GM21423 (cell line): ENCODE measurements around the gene ZBTB8A.
"Not testable (repeated sequence)": the region's sequence is repeated elsewhere in the genome, so short reads cannot be mapped to it uniquely, and the experiment has no call there.

Experiments
- ATAC-seq: cut with Tn5 transposase; IDR thresholded peaks from one replicate; pipeline ENCODE4 v1.9.1; 2021; ENCODE audit warnings: mild to moderate bottlenecking, moderate library complexity; ENCODE audit not compliant: unreplicated experiment

ZBTB8A gene

DNA sequence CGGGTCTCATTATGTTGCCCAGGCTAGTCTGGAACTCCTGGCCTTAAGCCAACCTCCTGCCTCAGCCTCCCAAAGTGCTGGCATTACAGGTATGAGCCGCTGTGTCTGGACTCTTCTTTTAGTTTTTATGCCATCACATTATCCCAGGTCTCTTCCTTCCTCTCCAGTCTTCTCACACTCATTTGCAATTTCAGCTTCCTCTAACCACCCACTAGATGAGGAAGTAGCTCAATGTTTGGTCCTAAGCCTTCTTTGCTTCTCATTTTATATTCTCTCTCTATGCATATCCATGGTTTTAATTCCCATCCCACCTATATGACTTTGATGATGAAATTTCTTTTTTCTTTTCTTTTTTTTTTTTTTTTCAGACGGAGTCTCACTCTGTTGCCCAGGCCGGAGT, 3.1 kb upstream of the ZBTB8A start:
- no peak for ATAC-seq

DNA sequence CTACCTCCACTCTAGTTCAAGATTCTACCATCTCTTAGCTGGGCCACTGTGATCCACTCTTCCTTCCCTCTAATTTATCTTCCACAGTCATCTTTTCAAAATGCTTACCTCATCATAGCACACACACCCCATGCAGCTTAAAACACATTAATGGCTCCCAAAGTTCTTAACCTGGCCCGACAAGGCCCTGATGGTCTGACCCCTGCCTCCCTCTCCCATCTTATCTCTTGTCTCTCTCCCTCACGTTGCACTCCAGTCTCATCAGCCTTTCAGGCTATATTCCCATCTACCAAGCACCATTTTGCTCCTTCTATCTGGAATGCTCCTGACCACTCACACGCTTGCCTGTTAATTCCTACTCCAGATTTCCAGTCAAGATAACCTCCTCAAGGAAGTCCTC, 2.5 kb upstream of the ZBTB8A start:
- ATAC-seq = no peak

DNA sequence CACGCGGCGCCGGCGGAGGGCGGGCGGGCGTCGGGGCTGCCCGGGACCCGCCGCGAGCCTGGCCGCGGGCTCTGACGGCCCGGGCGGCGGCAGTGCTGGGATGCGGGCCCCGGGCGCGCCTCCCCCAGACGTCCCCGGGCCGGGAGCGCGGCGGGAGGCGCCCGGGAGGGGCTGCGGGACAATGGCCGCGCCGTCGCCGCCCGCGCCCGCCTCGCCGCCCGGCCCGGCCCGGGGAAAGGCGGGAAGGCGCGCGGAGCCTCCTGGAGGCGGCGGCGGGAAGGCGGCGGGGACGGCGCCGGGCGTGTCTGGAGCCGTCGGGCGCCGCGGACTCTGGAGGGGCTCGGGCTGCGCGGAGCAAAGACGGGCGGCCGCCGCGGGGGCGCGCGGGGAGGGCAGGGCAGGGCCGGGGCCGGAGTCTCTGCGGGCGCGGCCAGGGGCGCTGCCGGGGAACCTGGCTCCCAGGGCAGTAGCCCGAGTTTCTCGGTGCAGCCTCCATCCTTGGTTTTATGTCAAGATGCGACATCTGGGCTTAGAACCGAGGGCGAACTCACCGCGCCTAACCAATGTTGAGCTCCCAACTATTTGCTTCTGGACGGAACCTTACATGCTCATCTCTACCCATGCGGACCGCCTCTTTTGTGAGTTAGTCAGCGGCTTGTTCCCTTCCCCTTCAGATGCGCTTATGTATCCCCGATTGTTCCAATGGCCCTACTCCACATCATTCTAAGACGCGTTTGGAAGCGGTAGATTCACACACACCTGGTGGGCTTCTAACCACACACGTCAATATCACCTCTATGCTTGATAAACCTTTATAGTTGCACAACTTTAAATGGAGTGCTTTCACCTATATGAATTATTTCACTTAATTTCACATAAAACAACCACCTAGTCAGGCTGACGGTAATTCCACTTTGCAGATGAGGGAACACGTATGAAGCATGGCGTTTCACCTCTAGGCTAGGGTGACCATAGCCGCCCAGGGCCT, 651 bp downstream of the ZBTB8A start:
- no peak for ATAC-seq

DNA sequence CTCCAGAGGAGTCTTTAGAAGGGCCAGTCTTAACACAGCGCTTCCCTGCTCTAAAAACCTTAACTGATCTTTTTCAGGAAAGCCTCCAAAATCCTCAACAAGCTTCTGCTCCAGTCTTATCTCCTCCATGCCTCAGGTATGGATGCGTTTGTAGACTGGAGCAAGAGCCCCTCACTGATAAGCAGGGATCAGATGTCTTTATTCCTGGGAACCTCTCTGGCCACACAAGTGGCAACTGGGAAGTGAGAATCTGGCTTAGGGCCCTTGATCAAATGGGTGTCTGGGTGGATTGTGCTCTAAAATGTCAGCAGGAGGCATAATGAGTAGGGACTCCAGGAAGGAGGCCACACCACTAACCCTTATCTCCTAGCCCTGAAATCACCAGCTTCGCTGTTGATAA, 1.4 kb downstream of the ZBTB8A start:
- ATAC-seq = no peak

DNA sequence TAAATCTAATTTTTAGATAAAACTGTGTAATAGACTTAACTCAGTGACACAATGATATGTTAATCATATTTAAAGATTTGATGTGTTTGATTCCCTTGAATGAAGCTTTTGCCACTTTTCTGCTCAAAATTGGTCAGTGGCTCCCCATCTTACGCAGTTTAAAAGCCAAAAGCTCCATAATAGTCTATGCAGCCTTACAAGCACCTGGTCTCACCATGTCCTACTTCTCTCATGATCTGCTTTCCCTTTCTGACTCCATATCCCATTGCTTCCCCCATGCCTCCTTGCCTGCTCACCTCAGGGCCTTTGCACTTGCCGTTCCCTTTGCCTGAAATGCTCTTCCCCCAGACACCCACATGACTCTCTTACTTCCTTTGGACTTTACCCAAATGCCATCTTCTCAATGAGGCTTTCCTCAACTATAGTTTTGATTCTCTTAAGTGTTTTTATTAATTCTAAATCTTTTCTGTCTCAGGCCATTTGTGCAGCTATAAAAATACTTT, 1.9 kb downstream of the ZBTB8A start:
- no peak for ATAC-seq

DNA sequence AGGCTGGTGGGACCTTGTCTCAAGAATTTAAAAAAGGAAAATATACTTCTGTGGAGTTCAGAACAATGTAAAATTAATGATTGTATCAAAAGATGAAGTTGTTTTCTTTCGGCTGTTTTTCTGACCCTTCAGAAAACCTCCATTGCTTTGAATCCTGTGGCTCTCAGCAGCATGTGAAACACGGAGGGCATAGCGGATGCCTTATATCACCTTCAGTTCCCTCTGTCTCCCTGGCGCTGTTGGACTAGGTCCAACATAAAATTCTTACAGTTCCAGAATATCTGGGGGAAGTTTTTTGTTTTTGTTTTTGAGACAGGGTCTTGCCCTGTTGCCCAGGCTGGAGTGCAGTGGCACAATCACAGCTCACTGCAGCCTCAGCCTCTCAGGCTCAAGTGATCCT, 7.4 kb downstream of the ZBTB8A start:
- ATAC-seq = no peak

DNA sequence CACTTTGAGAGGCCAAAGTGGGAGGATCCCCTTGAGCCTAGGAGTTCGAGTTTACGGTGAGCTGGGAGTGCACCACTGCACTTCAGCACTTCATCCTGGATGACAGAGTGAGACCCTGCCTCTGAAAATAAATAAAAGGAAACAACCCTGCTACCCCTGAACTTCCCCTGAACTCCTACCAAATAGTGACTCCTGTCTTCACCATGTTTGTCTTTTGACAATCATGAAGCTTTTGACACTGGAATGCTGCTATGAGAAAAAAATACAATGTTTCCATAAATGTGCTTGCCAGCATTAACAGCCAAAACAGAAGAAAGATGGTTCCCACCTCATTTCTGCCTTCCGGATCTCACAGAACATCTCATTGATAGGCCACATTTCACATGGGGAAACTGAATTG, 10.4 kb downstream of the ZBTB8A start:
- ATAC-seq = no peak

DNA sequence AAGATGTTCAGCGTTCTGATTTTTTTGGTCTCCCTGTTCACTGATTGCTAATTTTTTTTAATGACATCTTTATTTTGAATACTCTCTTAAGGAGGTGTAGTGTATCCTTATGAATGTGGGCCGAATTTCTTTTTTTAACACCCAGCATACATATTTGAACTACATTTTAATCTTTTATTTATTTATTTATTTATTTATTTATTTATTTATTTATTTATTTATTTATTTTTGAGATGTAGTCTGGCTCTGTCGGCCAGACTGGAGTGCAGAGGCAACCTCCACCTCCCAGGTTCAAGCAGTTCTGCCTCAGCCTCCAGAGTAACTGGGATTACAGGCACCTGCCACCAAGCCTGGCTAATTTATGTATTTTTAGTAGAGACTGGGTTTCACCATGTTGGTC, 15.1 kb downstream of the ZBTB8A start:
- ATAC-seq = no peak

DNA sequence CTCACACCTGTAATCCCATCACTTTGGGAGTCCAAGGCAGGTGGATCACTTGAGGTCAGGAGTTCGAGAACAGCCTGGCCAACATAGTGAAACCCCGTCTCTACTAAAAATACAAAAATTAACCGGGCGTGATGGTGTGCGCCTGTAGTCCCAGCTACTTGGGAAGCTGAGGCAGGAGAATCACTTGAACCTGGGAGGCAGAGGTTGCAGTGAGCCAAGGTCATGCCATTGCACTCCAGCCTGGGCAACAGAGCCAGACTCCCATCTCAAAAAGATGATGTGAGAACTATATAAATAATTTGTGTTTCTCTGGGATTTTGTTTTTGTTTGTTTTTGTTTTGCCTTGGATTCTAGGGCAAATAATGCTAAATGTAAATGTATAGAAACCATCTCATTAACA, 17.8 kb downstream of the ZBTB8A start:
- ATAC-seq = not testable (repeated sequence)

DNA sequence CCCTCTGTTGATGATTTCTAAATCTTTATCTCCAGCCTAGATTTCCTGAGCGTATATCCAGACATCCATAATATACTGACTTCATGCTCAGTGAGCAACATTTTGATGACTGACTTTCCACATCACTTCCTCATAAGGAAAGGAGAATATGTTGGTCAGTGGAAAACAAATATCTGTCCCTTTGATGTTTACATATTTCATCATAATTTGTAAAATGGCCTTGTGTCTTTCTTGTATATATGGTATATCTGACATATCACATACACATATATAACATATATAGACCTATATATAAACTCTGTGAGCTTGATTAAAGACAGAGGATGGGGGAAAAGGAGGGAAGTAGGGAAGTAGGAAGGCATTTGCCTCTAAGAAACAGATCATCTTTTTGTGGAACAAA, 18.6 kb downstream of the ZBTB8A start:
- no peak for ATAC-seq

DNA sequence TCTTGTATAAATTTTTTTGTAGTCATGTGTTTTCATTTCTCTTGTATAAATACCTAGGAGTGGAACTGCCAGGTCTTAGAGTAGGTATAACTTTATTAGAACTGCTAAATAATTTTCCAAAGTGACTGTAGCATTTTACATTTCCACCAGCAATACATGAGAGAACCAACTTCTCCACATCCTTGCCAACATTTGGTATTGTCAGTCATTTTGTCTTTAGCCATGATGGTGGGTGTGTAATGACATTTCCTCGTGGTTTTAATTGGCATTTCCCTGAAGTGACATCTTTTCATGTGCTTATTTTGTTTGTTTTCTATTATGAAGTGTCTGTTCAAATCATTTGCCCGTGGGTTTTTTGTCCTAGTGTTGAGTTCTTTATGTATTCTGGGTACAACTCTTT, 29.7 kb downstream of the ZBTB8A start:
- no peak for ATAC-seq

DNA sequence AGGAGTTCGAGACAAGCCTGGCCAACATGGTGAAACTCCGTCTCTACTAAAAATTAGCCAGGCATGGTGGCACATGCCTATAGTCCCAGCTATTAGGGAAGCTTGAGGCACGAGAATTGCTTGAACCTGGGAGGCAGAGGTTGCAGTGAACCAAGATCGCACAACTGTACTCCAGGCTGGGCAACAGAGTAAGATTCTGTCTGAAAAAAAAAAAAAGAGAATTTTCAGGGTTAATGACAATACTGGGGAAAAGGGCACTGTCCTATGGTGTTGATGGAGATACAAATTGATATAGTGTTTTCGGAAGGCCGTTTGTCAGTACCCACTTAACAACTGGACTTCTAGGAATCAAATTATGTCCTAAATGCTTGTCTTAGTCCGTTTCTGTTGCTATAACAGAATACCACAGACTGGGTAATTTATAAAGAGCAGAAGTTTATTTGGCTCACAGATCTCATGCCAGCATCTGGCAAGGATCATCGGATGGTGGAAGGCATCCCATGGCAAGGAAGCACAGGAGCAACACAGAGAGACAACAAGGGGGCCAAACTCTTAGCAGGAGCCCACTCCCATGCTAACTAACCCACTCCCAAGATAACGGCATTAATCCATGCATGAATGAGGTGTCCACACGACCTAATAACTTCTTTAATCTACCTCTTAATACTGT, 41.3 kb downstream of the ZBTB8A start:
- ATAC-seq = no peak

DNA sequence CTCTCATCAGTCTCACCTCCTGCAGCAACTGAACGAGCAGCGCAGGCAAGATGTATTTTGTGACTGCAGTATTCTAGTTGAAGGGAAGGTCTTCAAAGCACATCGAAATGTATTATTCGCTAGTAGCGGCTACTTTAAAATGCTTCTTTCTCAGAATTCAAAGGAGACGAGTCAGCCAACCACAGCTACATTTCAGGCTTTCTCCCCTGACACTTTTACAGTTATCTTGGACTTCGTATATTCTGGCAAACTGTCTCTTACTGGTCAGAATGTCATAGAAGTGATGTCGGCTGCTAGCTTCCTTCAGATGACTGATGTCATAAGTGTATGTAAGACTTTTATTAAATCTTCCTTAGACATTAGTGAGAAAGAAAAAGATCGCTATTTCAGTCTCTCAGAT, 53.7 kb downstream of the ZBTB8A start:
- no peak for ATAC-seq

DNA sequence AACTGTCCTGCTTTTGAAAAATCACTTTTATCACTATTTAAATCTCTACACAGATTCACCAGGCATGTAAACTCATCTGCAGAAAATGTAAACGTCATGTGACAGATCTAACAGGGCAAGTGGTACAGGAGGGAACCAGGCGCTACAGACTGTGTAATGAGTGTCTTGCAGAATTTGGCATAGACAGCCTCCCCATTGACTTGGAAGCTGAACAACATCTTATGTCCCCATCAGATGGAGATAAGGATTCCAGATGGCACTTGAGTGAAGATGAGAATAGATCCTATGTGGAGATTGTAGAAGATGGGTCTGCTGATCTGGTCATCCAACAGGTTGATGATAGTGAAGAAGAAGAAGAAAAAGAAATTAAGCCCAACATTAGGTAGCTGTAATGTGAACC, 60.8 kb downstream of the ZBTB8A start:
- ATAC-seq = no peak

DNA sequence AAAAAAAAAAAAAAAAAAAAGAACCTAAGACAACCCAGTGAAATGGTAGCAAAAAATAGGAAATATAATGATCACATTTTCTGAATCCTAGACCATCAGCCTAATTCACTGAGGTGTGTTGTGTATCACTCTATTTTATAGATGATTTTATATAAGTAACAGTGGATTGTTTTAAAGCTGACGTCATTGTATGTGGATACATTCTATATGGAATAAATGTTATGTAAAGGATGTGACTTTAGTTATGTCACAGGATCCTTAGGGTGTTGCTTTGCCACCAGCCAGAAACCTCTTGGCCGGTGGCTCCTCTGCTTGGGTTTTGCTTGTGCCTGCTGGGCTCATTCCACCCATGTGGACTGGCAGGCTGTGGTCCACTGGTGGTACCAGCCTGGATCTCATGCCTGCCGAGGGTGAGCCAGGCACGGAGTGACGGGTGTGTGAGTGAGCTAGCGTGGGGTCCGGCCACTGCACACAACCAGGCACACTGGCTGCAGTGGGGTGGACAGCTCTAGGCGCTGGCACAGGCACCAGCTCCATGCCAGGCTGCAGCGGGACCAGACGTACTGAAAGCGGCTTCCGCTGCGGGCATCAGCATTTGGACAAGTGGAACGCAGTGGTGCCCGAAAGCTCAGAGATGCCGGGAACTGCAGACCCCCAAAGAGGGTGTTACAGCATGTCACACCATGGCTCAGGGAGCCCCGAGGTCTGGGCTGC, 66.6 kb downstream of the ZBTB8A start:
- no peak for ATAC-seq

DNA sequence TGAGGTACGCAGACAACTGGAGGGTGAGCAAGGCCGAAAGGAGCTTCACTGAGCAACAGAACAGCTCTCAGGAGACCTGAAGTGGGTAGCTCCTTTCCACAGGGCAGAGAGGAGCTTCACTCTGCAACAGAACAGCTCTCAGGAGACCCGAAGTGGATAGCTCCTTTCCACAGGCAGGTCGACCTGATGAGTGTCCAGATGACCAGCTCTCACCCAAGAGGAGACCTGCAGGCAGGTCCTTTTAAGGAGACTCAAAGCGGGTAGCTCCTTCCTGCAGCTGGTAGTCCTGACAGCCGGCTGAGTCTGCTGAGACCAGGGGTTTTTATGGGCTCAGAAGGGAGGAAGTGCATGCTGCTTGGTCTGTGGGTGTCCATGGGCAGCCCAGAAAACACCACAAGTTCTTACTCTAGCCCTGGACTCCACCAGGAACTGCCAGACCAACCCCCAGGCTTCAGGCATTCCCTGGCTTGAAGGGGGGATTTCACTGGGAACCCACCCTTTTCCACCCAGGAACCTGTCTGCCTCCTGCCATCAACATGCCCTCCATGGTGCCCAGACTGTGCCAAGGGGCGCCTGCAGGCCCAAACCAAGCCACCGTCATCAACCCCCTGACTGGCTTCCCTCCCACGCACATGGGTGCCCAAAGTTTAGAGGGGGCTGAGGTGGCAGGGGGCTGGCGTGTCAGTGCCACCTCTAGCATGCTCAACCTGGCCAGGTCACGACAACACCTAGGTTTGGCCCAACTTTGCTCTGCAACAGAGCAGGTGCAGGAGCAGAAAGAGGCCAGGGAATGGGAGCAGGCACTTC, 67.5 kb downstream of the ZBTB8A start:
- no peak for ATAC-seq

DNA sequence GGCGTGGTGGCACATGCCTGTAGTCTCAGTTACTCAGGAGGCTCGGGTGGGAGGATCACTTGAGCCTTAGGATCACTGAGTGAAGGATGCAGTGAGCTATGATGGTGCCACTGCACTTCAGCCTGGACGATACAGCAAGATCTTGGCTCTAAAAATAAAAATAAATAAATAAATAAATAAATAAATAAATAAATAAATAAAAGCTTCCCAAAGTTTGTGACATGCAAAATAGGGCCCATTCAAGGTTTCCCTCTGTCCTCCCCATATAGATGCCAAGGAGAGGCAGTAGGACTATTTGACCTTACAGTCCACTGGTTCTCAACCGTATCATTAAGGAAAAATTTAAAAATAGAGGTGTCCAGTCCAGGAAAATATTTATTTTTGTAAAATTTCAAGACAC, 70.0 kb downstream of the ZBTB8A start:
- no peak for ATAC-seq

DNA sequence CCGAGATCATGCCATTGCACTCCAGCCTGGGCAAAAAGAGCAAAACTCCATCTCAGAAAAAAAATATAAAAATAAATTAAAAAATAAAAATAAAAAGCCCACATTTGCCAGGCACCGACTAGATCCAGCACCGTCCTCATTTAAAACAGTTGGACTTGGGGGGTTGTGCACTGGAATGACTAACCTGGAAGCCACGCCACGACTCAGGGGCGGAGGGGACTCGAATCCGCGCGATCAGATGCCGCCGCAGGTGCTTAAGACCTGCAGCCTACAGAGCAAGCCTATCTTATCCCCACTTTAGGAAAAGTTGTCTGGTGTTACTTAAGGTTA, 72.6 kb downstream of the ZBTB8A start:
- ATAC-seq = peak; percentile 18

DNA sequence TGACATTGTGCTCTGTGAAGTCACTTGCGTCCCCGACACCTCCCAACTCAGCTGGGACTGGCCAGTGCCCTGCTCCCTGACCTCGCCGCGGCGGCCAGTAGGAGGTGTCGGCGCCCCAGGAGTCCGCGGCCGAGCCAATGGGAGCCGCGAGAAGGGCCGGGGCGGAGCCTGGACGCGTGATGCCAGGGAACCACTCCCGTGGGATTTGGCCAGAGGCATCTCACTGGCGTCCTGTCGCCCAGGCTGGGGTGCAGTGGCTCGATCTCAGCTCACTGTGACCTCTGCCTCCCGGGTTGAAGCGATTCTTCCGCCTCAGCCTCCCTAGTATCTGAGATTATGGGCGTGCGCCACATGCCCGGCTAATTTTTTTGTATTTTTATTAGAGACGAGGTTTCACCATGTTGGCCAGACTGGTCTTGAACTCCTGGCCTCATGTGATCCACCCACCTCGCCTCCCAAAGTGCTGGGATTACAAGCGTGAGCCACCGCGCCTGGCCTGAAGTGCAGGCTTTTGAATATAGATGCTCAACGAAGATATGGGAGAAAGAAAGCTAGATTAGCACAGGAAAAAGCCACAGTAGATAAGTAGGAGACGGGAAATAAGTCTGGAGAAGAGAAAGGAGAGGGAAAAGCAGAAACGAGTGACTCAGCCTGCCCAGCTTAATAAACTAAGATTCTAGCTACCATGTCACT, 73.1 kb downstream of the ZBTB8A start:
- peak; percentile 90 for ATAC-seq

DNA sequence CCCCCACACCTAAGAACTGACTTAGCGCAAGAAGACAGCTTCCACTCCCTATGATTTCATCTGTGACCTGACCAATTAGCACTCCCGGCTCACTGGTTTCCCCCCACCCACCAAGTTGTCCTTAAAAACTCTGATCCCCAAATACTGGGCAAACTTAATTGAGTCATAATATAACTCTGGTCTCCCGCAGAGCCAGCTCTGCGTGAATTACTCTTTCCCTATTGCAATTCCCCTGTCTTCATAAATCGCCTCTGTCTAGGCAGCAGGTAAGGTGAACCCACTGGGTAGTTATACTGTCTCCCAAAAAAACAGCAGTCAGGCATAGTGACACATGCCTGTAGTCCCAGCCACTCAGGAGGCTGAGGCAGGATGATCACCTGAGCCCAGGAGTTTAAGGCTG, 74.2 kb downstream of the ZBTB8A start:
- ATAC-seq = no peak
